HG03039 (cell line): ENCODE measurements around the gene RBM11.

ENCODE experiments used
- ATAC-seq: cut with Tn5 transposase; IDR thresholded peaks from one replicate; pipeline ENCODE4 v1.9.1; 2021; ENCODE audit warnings: mild to moderate bottlenecking, moderate library complexity; ENCODE audit not compliant: unreplicated experiment

Gene RBM11

DNA sequence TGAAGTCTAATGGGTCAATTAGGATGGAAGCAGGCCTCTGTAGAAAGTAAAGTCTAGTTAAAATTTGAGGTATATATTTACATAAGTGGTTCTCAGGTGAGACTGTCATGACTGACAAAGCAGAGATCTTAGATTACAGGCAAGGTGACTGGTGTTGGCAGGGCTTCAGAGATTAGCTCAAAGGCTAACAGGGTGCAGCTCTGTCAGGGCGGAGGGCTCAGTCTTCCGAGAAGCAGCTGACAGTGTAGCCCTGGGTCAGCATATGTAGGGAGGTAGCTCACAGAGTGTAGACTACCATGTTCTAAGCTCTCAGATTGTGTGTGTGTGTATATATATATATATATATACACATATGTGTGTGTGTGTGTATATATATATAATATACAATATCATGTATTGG, 54.7 kb downstream of the RBM11 start:
- ATAC-seq = no peak

DNA sequence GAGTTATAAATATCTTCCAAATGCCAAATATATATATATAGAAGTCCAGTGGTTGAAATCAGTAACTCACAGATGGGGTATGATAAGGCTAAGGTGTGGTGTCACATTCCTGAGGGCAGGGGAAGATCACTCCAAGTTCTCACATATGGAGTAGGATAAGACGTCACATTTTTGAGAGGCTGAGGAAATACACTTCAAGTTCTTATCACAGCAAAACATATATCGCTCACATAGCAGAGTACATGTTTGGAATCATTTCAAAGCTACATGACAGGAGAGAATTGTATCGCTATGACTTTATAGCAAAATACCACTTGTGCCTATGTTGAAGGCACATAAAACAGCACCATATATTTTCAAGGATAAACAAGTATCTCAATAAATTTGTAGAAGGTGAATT, 55.1 kb downstream of the RBM11 start:
- ATAC-seq = no peak

DNA sequence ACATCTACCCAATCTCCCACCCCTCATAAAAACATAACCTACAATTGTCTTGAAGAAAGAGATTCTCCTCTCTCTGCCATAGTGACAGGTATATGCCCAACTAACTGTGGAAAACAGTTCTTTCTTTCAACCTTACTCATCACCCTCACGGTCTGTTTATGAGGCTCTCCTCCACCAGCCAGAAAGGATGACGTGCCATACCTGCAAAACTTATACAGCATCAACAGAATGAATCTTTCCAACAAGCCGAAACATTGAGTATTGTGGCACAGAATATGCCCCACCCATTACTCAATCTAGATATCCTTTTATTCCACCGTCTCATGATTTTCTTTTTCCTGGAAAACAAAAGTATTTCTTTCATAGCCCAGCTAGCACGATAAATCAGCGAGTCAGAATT, 55.7 kb downstream of the RBM11 start:
- ATAC-seq = no peak

DNA sequence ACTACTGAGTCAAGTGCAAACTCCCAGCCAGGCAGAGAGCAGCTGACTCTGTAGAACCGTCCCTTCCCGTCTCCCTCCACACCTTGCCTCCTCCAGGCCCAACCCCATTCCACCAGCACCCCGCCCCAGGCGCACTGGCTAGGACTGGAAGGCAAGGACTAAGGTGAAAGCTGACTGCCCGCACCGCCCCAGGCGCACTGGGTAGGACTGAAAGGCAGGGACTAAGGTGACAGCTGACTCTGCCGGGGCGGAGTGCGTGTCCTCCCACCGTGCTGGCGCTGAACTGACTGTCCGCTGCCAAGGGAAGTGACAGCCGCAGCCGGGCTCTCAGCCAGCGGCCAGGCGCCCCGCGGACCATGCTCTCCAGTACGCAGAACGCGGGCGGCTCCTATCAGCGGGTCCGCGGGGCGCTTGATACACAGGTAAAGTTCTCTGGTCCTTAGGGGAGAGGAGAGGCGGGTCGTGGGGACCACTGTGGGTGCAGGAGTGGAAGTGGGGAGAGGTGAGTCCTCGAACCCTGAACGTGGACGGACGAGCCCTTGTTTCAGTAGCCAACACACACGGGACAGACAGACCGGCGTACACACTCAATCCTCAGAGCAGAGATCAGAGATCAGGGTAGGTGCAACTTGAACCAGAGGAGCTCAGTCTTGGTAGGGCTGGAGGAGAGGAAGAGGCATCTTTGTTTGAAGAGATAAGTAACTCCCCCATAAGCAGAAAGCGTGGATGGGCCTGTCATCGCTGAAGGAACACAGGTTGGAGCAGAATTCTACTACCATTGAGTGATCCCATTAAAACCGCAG, 58.0 kb downstream of the RBM11 start:
- ATAC-seq = no peak

DNA sequence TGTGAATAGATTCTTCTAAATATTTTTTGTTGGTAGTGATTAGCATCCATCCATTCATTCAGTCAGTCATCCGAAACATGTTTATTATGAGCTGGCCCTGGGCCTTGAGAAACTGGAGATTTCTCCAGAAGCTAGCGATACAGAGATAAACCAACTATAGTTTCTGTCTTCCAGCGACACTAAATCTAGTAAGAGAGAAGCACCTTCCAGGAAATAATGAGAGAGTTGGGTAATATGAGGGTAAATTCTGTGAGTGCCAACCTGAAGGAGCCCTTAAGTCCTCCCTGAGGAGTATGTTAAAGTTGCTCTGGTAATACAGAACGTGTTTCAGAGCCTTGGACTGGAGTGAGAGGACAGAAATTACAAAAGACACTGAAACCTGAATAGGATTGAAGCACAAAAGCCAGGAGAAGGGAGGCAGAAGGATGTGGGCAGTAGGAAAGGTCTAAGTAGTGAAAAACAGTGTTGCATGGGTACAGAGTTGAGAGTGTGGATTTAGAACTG, 59.8 kb downstream of the RBM11 start:
- ATAC-seq = no peak
